Measurements from ENCODE around the gene FRMD7. TPM values are rescaled to one million over a fixed set of nuclear protein-coding genes. Genes with fewer than 3 reads are reported as not detected.

Gene FRMD7
- total RNA-seq, 3 donors from 2014 or later (not counting 1 experiment from before 2014, with no cell fraction given), result not detected

DNA sequence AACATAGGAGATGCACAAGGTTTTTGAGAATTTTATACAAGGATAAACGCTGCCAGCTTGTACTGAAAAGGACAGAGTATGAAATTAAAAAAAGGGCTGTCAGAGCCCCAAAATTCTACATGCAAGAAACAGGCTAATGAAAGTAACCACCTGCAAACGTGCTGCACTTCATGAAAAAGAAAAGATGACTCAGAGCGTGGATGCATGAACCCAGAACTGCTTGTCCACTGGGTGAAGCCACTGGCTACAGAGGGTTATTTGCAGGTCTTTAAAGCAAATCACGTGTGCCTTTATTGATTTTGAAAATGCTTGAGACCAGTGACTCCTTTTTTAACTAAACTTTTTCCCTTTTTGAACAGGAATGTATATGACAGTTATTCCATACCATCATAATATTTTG lies 25.3 kb upstream of the FRMD7 start:
- Histone ChIP-seq H3K4me3 (ENCODE audit: low read length) (no peak overlapping the region), H3K27me3 (ENCODE audit: control insufficient read depth, insufficient read depth, low read length) (no peaks in the 10 kb centered on the region), H3K27ac (ENCODE audit: low read length) (no peak overlapping the region), H3K4me1 (ENCODE audit: control insufficient read depth, insufficient read depth, low read length) (no peaks in the 10 kb centered on the region), H3K36me3 (ENCODE audit: control insufficient read depth, insufficient read depth, low read length) (no peaks in the 10 kb centered on the region), H3K9me3 (ENCODE audit: control insufficient read depth, insufficient read depth, low read length) (no peaks in the 10 kb centered on the region)
- Mint-ChIP-seq H3K4me3 (no peak overlapping the region), H3K4me1 (no peaks in the 10 kb centered on the region), H3K27ac (no peak overlapping the region), H3K9me3 (no peaks in the 10 kb centered on the region), H3K36me3 (no peaks in the 10 kb centered on the region), H3K27me3 (ENCODE audit: low read depth in 2 of 2) (peaks cover 4 to 40% of the 10 kb centered on the region in 2 donors)
- DNase-seq, result no peak
- TF ChIP-seq, protein P1, sequence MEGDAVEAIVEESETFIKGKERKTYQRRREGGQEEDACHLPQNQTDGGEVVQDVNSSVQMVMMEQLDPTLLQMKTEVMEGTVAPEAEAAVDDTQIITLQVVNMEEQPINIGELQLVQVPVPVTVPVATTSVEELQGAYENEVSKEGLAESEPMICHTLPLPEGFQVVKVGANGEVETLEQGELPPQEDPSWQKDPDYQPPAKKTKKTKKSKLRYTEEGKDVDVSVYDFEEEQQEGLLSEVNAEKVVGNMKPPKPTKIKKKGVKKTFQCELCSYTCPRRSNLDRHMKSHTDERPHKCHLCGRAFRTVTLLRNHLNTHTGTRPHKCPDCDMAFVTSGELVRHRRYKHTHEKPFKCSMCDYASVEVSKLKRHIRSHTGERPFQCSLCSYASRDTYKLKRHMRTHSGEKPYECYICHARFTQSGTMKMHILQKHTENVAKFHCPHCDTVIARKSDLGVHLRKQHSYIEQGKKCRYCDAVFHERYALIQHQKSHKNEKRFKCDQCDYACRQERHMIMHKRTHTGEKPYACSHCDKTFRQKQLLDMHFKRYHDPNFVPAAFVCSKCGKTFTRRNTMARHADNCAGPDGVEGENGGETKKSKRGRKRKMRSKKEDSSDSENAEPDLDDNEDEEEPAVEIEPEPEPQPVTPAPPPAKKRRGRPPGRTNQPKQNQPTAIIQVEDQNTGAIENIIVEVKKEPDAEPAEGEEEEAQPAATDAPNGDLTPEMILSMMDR (IDR thresholded peaks at IDR 0.05), result no peak
- 61% methylated on average over 4 of the region's 4 CpGs for WGBS (ENCODE audit: insufficient coverage)
- intact Hi-C loops (cut with micrococcal nuclease), result no loop called here
- ATAC-seq, result no peak

DNA sequence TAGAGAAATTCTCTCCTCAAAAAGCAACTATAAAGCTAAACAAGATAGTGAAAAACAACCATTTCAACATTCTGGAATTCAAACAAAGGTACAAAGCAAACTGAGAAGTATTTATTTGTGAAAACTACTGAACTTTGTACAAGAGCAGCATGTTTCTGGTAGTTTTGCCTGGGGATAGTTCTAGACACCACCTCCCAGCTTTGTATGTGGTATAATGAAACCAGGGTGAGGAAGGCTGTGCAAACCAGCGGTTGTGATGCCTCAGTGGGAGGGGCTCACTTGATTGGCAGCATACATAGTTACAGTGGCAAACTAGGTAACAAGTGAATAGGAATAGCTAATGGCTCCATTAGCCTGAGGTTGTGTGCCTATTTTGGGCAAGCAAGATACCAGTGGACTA lies 18.6 kb upstream of the FRMD7 start:
- DNase-seq, result no peak
- TF ChIP-seq, protein P1 (IDR thresholded peaks at IDR 0.05), result no peak
- no peaks in the 10 kb centered on the region for H3K9me3 Mint-ChIP-seq
- no peak overlapping the region for H3K27ac ChIP-seq (ENCODE audit: low read length)
- H3K27ac Mint-ChIP-seq, result no peak overlapping the region
- H3K4me3 ChIP-seq (ENCODE audit: low read length), result no peak overlapping the region
- no peaks in the 10 kb centered on the region for H3K27me3 ChIP-seq (ENCODE audit: control insufficient read depth, insufficient read depth, low read length)
- H3K27me3 Mint-ChIP-seq (ENCODE audit: low read depth in 2 of 2), result peaks cover 2 to 42% of the 10 kb centered on the region in 2 donors
- H3K4me3 Mint-ChIP-seq, result no peak overlapping the region
- no peaks in the 10 kb centered on the region for H3K4me1 ChIP-seq (ENCODE audit: control insufficient read depth, insufficient read depth, low read length)
- H3K36me3 ChIP-seq (ENCODE audit: control insufficient read depth, insufficient read depth, low read length), result no peaks in the 10 kb centered on the region
- ATAC-seq, result peak in 1 of 3 donors; percentile 66
- H3K9me3 ChIP-seq (ENCODE audit: control insufficient read depth, insufficient read depth, low read length), result no peaks in the 10 kb centered on the region
- no peaks in the 10 kb centered on the region for H3K36me3 Mint-ChIP-seq
- intact Hi-C loops (cut with micrococcal nuclease), result no loop called here
- no peaks in the 10 kb centered on the region for H3K4me1 Mint-ChIP-seq
- WGBS (ENCODE audit: insufficient coverage), result 43% methylated on average over 1 of the region's 1 CpG

DNA sequence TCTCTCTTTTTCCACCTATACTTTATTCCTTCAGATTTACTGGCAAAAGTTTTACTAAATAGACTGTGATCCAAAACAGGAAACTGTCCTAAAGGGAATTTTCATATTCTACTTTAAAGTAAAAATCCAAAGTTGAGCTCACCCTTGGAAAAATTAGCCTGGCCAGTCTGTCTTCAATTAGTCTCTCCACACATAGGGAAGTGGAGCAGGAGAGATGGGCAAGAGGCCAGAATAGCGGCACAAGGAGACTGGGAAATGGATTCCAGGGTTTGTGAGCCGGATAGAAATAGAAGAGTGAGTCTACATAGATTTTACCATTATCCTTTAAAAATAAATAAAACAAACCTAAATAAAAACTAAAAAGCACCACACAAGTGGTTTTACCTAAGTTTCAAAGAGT lies 16.2 kb upstream of the FRMD7 start:
- DNase-seq, result no peak
- H3K27ac ChIP-seq (ENCODE audit: low read length), result no peak overlapping the region
- TF ChIP-seq, protein P1 (IDR thresholded peaks at IDR 0.05), result no peak
- H3K27me3 Mint-ChIP-seq (ENCODE audit: low read depth in 2 of 2), result peaks cover 0 to 51% of the 10 kb centered on the region in 2 donors
- H3K27ac Mint-ChIP-seq, result no peak overlapping the region
- no peaks in the 10 kb centered on the region for H3K9me3 ChIP-seq (ENCODE audit: control insufficient read depth, insufficient read depth, low read length)
- no peak overlapping the region for H3K4me3 ChIP-seq (ENCODE audit: low read length)
- intact Hi-C loops (cut with micrococcal nuclease), result no loop called here
- no peaks in the 10 kb centered on the region for H3K27me3 ChIP-seq (ENCODE audit: control insufficient read depth, insufficient read depth, low read length)
- no peaks in the 10 kb centered on the region for H3K36me3 ChIP-seq (ENCODE audit: control insufficient read depth, insufficient read depth, low read length)
- H3K4me1 Mint-ChIP-seq, result no peaks in the 10 kb centered on the region
- no CpG with 5 or more reads among the region's 2 CpGs for WGBS (ENCODE audit: insufficient coverage)
- H3K4me3 Mint-ChIP-seq, result no peak overlapping the region
- no peaks in the 10 kb centered on the region for H3K9me3 Mint-ChIP-seq
- no peaks in the 10 kb centered on the region for H3K4me1 ChIP-seq (ENCODE audit: control insufficient read depth, insufficient read depth, low read length)
- no peaks in the 10 kb centered on the region for H3K36me3 Mint-ChIP-seq
- no peak for ATAC-seq

- DNase-seq (no peak), ATAC-seq (no peak)
- no peaks in the 10 kb centered on the region for H3K36me3 ChIP-seq (ENCODE audit: control insufficient read depth, insufficient read depth, low read length)
- Mint-ChIP-seq H3K9me3 (no peaks in the 10 kb centered on the region), H3K4me1 (no peaks in the 10 kb centered on the region), H3K36me3 (no peaks in the 10 kb centered on the region), H3K27ac (no peak overlapping the region), H3K4me3 (no peak overlapping the region), H3K27me3 (ENCODE audit: low read depth in 2 of 2) (peaks cover 3 to 21% of the 10 kb centered on the region in 2 donors)
- H3K27ac ChIP-seq (ENCODE audit: low read length), result no peak overlapping the region
- no peaks in the 10 kb centered on the region for H3K4me1 ChIP-seq (ENCODE audit: control insufficient read depth, insufficient read depth, low read length)
- TF ChIP-seq, protein P1 (IDR thresholded peaks at IDR 0.05), result no peak
- H3K4me3 ChIP-seq (ENCODE audit: low read length), result no peak overlapping the region
- no peaks in the 10 kb centered on the region for H3K9me3 ChIP-seq (ENCODE audit: control insufficient read depth, insufficient read depth, low read length)
- no peaks in the 10 kb centered on the region for H3K27me3 ChIP-seq (ENCODE audit: control insufficient read depth, insufficient read depth, low read length)
- intact Hi-C loops (cut with micrococcal nuclease), result no loop called here
Observed at GRCh38 chrX:132125906-132126305, 1.9 kb downstream of the FRMD7 start.
